DMS53 treated with DMSO at 0.1 percent for 48 hours (cell line): ENCODE measurements around the gene ZCCHC10.

Experiments used
- DNase-seq: peaks from one replicate; lab custom pipeline; 2025; ENCODE audit not compliant: unreplicated experiment; lab: John Stamatoyannopoulos, UW

The ZCCHC10 gene

GRCh38 chr5:133025804-133026663 lies at the start of gene ZCCHC10:
Gene ZCCHC10 (minus strand): TSS chr5:133026549. CDS start chr5:133026537, 12 bp downstream.
- peak; percentile 89 for DNase-seq

- no peak for DNase-seq
These were observed 49.5 kb upstream of the ZCCHC10 start for GRCh38 chr5:133075572-133076536.

GRCh38 chr5:133072021-133072420 lies 45.7 kb upstream of the ZCCHC10 start:
- no peak for DNase-seq

GRCh38 chr5:133066045-133066444 lies 39.7 kb upstream of the ZCCHC10 start:
- no peak for DNase-seq

- no peak for DNase-seq
These were observed 39.1 kb upstream of the ZCCHC10 start for GRCh38 chr5:133065471-133065870.

DNA sequence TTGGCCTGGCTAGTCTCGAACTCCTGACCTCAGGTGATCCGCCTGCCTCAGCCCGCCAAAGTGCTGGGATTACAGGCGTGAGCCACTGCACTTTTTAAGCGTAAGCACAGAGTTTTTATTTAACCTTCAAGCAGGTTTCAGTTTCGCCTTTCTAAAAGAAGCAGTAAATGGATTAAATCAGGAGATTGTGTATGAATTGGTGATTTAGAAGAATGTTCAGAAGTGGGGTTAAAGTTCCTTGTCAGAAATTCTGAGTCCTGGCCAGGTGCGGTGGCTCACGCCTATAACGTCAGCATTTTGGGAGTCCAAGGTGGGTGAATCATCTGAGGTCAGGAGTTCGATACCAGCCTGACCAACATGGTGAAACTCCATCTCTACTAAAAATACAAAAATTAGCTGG lies 37.6 kb upstream of the ZCCHC10 start:
- DNase-seq, result no peak

- DNase-seq, result no peak
These were observed 35.9 kb upstream of the ZCCHC10 start for GRCh38 chr5:133062276-133062675.

GRCh38 chr5:133059621-133060020 lies 33.3 kb upstream of the ZCCHC10 start:
- DNase-seq, result no peak

- no peak for DNase-seq
These were observed 30.5 kb upstream of the ZCCHC10 start for GRCh38 chr5:133056891-133057290.

- DNase-seq, result no peak
These were observed 28.5 kb upstream of the ZCCHC10 start for GRCh38 chr5:133054697-133055471.

- no peak for DNase-seq
These were observed 27.1 kb upstream of the ZCCHC10 start for GRCh38 chr5:133053448-133053847.

DNA sequence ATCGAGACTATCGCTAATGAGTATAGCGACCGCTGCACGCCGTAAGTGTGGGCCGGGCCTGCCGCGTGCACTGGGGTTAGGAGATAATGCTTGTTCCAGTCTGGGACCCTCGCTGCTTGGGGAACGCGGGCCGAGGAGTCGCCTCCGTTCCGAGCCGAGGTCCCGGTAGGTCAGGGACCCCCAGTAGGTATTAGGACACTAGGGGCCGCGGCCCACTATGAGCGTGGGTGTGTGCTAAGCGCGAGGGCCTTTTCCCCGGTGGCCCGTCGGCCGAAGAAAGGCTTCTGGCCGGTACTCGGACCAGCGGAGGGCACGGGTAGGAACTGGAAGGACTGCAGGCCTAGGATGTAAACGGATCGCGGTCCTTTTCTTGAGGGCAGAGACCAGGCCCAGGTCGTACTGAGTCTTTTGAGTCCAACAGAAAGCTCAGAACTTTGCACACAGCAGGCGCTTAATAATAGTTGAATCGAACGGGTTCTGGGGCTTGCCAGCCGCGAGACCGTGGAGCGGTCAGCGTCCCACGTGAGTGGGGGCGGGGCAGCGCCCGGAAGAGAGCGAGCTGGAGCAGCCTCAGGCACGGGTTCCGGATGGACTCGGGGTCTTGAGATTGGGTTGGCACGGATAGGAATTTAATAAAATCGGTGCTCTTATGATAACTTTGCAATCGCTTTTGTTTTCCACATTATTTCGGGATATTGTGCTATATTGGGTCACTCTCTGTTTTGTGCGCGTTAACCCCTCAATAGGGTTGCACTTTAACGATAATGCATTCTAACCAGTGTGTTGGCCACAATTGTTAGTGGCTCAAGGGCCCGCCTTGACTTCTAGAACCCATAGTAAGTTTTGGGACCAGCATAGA lies 26.2 kb upstream of the ZCCHC10 start:
- DNase-seq, result peak; percentile 57

- peak; percentile 97 for DNase-seq
These were observed 25.4 kb upstream of the ZCCHC10 start, which contains the start of gene HSPA4 for GRCh38 chr5:133051542-133052316. Gene HSPA4 (plus strand): TSS chr5:133052013. CDS start chr5:133052251, 238 bp downstream.

GRCh38 chr5:133051061-133051541 lies 24.8 kb upstream of the ZCCHC10 start:
- peak; percentile 48 for DNase-seq

- DNase-seq, result no peak
These were observed 24.2 kb upstream of the ZCCHC10 start for GRCh38 chr5:133050521-133050920.

DNA sequence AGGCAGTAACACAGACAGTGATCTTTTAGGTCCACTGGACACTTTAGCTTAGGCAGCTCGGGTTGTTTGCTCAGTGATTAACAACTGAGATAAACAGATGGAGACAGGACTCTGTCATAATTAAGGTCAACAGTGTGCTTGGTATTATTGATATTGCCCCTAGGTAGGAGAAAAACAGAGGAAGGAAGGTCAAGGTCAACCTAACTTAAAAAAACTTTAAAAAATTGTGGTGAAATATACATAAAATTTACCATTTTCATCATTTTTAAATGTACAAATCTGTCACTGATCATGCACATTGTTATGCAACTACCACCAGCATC lies 23.3 kb upstream of the ZCCHC10 start:
- peak; percentile 66 for DNase-seq

GRCh38 chr5:133048993-133049725 lies 22.8 kb upstream of the ZCCHC10 start:
- DNase-seq, result peak; percentile 40

GRCh38 chr5:133047404-133047803 lies 21.1 kb upstream of the ZCCHC10 start:
- no peak for DNase-seq
